ENCODE measurements around the gene LGALS1.

- TF ChIP-seq CTCF (IDR thresholded peaks at IDR 0.05) (no peak), POLR2AphosphoS5 (IDR thresholded peaks at IDR 0.05) (no peak)
These were observed 16.2 kb upstream of the LGALS1 start for GRCh38 chr22:37659066-37659896.

All from breast epithelium (tissue), 3 donors.